DMS153 treated with DMSO at 0.1 percent for 48 hours (cell line): Measurements from ENCODE around the gene DCXR.

Experiments used
- DNase-seq: peaks from one replicate; lab custom pipeline; 2025; ENCODE audit not compliant: unreplicated experiment; lab: John Stamatoyannopoulos, UW

DCXR gene

DNA sequence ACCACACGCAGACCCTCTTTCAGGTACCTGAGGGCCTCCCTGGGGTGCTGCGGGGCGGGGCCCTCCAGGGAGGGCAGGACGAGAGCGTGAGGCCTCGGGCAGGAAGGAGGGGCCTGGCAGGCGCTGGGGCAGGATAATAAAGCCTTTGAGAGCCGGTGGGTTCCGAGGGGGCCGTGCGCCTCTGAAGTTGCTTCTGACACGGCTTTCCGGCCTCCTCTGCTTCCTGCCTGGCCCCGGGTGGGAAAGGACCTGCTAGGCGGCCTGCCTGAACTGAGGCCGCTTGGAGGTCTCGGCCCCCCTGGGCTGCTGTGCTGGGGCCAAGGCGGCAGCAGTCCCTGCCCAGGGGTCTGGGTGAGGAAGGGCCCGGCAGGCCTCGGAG lies 25.2 kb downstream of the DCXR start:
- no peak for DNase-seq

DNA sequence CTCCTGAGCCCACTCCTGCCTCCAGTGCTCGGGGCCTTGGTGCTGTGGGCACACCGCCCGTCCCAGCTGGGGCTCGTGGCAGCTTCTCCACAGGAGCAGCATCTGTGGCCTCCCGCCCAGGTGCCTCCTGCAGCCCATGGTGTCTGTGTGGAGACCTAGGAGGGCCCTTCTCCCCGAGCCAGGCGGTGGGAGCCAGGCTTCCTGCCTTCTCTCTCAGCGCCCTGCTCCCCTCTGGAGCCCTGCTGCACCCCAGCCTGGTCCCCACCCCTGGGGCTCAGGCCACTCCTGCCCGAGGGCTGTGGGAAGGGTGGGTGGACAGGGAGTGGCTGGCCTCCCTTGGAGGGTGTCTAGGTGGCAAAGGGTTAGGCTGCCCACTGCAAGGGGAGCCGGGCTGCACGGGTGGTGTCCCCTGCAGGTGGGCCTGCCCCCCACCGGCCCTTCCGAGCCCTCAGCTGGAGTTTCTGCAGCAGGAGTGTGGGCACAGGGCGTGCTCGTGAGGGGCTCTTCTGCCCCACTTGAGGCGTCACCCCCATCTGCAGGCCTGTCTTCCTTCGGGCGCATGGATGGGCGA lies 25.8 kb downstream of the DCXR start:
- DNase-seq = no peak

DNA sequence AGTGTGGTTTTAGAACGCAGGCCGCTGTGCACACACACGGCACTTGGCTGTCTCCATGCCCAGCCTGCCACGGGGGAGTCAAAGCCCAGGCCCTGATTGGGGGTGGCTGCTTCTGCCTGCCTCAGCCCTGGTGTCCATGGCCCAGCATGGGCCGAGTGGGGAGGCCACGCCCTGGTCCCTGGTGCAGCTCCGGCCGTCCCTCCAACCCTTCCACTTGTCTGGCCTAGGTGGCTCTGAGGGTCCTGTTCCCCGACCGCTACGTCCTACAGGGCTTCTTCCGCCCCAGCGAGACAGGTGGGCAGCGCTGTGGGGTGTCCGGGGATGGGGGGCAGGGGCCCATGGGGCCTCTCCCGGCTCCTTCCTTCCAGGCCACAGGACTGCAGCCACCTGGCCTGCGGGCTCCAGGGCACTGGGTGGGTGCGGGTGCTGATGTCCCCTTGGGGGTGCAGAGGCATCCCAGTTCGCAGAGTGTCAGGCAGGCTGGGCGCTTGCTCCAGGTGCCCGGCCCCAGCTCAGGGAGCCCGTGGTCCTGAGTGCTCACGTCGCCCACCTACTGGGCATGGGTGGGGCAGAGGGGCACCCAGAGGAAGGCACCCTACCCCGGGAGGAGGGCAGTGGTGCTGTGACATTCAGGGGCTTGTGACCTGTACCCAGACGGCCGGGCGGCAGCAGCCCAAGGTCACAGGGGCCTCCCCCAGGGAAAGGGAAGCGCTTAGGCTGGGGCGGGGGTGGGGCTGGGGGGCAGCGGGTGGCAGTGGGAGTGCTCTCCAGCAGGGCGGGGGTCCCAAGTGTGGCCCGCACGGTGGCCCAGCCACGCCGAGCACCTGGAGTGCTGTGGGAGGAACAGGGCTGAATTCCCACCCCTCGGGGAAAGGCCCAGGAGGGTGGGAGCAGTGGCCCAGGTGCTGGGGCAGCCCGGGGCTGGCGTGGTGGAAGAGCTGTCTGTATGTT lies 26.6 kb downstream of the DCXR start:
- DNase-seq = no peak

DNA sequence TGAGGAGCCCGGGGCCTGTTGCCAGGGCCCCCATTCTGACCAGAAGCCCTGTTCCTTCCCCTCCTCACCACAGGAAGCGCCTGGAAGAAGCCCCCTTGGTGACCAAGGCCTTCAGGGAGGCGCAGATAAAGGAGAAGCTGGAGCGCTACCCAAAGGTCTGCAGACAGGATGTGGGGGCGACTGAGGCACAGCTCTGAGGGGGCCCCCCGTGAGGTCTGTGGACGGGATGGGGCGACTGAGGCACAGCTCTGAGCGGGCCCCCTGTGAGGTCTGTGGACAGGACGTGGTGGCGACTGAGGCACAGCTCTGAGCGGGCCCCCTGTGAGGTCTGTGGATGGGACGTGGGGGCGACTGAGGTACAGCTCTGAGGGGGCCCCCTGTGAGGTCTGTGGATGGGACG lies 28.1 kb downstream of the DCXR start:
- no peak for DNase-seq

DNA sequence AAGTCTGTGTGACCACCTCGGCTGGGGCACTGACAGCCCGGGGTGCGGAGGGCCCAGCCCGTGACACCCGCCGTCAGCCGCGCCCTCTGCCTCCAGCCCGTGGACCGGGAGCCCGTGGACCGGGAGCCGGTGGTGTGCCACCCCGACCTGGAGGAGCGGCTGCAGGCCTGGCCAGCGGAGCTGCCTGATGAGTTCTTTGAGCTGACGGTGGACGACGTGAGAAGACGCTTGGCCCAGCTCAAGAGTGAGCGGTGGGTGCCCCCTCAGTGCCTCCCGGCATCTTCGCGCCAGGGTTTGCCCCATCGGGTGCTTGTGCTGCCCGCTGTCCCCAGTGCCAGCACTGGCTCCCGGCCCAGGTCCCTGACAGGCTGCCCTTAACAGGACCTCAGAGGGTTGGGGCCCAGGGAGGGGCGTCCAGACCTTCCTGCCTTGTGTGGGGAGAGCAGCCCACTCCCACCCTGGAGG lies 28.5 kb downstream of the DCXR start:
- no peak for DNase-seq

DNA sequence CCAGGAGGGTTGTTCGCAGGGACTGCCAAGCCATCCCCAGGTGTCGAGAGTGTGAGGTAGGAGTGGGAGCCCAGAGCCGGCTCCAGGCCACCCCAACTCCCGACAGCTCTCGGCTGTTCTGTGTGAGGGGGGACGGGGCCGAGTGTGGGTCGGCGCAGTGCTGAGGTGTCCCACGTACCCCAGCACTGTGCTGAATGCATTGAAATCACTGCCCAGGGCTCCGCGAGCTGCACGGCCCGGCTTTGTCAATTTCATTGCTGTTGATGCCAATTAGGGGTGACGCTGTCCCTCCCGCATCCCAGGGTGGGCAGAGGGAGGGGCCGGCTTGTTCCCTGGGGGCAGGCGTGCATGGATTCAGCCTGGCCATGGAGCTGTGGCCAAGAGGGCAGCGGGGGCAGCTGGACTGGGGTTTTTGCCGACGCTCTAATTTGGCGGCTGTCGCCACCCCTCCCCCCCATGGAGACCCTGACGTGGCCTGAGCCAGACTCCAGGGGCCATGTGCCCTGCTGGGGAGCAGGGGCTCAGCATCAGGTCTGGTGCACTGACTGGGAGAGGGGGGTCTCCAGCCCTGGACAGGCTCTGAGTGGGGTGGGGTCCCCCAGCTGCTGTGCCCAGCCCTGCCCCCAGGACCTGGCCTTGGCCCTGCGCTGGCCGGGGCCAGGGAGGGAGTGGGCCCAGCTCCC lies 29.1 kb downstream of the DCXR start:
- no peak for DNase-seq

DNA sequence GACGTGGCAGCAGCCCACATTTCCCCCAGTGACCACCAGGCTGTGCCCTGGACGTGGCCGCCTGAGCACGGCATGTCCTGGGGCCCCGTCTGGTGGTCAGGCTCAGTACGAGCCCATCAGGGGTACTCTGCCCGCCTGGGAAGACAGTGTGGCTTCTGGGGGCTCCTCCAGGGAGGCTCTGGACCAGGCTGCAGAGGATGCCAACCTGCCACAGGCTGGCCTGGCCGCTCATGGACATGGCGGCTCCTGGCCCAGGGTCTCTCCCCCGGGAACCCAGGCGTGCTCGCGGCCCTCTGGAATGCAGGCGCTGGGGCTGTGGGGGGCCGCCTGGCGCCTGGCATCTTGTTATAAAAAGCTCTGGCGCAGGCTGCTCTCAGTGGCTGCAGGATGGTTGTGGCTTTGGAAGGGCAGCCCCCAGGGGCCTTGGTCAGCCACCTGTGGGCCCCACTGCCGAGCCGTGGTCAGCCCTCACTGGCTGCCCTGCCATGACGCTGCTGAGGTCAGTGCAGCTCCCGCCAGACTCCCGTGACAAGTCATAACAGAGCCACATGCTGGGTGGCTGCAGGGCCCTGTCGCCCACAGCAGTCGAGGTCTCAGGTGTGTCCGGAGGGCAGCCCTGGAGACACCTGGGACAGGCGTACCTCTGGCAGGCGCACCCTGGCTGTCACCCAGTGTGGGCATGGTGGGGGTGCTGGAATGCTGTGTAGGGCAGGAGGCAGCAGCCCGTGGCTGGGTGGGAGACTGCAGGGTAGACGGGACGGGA lies 29.8 kb downstream of the DCXR start:
- DNase-seq = no peak

DNA sequence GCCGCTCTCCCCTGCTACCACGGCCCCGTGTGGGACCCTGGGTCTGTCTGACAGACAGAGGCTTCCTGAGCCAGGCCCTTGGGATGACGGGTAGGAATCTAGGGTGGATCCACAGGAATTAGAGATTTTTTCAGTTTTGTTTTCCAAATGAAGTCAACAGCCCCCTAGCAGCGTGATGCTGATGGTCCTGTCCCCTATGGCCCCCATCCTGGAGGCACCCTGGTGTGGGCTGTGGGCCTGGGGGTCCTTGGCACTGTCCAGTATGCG lies 30.3 kb downstream of the DCXR start:
- DNase-seq = no peak

DNA sequence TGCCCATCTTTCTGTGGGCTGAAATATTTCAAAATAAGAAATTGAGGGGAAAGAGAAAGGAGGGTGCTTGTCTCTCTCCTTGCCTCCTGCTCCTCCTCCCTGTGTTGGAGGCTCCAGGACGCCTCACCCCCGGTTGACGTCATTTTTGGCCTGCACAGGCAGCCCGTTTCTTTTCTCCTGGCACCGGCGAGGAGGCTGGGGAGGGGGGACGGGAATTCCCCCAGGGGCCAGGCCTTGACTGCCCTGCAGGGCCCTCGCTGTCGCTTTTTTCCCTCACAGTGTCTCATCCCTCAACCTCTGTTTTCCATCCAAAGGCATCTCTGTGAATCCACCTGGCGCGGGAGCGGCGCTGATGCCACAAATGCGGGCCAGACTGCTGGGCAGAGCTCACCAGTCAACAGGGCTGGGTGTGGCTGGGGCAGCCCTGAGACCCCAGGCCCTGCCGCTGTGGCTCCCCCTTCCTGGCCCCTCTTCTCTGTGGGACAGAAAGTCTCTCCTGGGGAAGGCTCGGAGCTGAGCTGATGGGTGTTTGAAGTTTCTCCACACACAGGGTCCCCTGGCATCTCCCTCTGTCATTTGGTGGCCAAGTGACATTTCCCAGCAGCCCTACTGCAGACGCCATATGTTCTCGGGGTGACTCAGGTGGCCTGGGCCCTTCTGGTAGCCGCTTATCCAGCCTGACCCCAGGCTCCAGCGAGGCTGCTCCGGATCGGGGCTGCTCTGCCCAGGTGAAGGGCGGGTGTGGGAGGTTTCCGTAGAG lies 30.8 kb downstream of the DCXR start:
- no peak for DNase-seq

DNA sequence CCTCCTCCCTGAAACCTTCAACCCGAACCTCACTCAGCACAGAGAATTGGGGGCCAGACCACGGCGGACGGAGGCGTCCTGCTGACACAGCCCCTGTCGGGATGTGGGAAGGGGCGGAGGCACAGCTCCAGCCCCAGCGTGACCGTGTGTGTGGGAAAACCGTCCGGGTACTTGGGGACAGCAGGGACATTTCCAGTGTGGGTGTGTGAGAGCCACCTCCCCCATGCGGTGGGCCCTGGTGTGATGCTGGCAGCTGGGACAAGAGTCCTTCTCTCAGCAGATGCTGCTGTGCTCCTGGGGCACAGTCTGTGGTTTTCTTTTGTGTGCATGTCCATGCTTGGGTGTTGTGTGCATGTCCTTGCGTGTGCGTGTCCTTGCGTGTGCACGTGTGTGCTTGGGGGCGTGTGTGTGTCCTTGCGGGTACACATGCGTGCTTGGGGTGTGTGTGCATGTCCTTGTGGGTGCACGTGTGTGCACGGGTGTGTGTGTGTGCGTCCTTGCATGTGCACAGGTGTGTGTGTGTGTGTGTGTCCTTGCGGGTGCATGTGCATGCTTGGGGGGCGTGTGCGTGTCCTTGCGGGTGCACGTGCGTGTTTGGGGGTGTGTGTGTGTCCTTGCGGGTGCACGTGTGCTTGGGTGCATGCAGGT lies 31.7 kb downstream of the DCXR start:
- no peak for DNase-seq

DNA sequence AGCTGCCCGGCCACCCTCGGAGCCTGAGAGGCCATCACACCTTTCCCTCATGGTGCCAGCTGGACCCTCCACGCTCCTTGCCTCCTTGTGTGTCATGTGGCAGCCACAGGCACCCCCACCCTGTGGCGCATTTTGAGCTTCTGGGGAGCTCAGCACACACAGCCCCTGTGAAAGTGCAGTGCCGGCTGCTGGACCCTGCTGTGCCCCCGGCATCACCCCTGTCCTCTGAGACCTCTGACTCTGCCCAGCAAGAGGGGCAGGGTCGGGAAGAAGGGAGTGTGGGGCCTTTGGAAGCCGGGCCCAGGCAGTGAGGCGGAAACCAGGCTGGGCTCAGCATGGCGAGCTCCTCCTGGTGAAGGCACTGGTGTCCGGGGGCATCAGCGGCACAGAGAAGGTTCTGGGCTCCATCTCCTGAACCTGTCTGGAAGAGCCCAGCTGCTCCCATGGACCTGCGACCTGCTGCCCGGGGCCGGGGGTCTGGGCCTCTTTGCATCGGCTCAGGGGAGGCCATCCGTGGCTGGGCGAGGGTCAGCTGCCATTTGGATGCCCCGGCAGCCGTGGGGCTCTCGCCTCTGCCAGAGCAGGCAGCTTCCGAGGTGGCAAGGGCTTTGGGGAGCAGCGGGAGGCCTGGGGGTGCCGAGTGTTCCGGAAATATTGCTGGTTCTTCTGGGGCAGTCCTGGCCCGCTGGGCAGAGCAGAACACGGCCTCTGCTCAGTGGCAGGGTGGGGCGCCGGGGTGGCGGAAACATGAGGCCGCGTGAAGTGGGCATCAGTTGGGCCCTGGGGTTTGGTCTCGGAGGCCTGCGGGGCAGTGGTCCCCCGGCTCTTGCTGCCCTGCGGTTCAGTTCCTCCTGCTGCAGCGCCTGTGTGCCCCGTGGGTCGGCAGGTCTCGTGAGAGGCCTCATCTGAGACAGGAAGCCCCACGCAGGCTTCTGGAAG lies 32.7 kb downstream of the DCXR start:
- DNase-seq = no peak

DNA sequence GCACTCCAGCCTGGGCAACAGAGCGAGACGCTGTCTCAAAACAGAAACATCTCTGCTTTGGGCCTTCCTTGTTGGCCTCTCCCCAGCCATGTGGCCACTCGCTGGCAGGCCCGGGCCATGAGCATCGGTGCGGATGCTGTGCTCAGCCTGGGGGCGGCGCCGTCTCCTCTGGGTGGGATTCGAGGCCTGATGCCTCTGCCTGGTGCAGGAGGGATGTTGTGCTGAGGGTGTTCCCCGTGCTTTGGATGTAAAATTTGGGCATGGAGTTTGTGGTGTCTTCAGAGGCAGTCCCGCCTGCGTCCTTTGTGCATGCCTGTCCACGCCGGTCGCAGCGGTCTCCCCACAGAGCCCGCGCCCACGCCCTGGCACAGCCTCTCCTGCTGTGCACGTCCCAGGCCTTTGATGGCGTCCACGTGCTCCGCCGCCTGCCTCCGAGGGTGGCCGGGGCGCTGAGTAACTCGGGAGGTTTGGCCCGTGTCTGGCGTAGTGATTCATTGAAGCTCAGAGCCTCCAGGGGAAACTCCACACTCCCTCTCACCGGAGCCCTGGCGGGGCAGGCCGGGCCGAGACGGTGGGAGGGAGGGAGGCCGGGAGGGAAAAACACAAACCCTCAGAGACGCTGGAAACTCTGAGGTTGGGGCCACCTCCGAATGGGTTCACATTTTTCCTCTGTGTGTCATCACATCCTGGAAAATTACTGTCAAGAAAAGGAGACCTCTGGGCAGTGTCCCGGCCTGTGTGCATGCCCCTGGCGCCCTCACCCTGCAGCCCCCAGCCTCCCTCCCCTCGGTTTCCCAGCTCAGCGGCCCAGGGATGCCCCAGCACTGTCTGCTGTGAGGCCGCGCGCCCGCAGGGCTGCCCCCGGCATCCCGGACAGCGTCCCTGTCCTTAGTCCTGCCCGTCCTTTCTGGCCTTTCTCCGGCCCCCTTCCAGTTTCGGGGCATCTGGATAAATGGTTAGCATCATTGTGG lies 33.8 kb downstream of the DCXR start:
- DNase-seq = no peak

DNA sequence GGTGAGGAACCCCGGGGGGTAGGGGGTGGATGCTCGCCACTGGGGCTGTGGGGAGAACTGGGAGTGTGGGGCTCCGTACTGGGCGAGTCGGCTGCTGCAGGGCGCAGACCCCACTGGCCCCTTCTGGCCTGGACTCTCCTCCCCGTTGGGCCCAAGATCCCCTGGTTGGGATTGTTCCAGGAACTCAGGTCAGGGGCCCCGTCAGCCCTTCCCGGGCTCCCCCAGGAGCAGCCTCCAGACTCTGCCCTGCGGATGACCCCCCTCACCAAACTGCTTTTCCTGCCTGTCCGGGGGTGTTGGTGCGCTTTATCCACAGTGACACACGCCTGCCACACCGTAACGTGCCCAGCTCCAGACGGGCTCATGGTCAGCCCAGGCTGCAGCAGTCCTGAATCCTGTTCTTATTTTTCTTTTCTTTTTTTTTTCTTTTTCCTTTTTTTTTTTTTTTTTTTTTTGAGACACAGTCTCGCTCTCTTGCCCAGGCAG lies 35.9 kb downstream of the DCXR start:
- no peak for DNase-seq

DNA sequence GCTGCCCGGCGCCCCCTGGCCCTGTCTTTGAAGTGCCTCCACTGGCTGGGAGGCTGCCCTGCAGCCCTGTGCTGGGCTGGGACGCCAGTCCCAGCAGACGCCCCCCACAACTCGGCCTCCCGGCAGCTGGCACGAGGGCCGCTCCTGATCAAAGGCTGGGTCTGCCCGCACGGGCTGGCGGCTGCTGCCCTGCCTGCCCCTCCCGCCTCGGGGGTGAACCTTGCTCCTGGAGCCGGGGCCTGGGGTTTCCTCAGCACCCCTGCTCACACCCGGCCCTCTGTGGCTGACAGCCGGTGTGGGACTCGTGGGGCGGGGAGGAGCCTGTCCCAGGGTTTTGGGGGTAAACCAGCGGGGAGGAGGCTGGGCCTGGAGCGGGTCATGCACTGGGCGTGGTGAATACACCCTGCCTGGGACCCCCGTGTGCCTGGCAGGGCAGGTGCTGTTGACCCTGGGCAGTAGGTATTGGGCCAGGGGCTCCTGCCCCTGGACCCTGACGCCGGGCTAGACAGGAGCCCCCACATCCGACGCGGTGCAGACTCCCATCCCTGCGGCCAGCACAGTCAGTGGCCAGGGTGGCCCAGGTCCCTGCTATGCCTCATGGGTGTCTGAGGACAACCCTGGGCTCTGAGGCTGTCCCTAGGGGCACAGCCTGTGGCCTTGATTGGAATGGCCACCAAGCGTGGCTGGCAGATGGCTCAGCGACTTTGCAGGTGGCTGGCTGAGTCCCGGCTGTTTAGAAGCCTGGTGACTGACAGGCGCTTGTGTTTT lies 36.5 kb downstream of the DCXR start:
- DNase-seq = no peak

DNA sequence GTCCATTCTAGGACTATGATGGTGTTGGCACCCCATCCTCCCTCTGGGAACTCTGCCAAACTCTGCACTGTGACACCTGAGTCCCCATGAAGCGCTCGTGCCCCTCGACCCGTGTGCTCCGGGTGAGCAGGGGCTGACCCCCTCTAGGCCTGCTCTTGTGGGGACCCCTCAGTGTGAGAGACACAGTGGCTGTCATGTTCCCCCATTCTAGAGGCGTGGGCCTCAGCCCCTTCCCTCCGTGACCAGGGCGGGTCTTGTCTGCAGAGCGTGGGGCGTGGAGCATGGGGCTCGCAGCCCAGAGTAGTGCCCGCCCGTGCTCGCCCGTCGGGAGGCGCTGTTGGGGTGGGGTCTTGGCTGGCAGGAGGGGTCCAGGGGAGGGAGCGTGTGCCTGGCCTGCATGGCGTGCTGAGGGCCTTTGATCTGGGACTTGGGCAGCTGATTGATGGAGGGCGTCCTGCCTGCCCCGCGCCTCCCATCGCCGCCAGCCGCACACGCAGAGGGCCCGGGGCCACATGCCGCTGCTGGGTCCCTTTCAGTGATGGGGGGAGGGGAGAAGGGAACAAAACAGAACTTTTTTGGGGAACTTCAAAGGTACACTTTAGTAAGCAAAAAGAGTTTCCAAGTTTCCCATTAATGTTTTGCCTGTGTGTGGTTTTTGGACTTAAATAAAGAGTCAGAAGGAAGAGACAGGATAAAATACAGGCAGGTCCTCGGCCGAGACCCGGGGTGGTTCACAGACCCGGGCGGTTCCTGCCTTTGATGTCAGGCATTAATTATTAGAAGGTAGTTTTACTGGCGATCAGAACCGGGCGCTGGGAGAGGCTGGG lies 37.3 kb downstream of the DCXR start:
- DNase-seq = no peak

DNA sequence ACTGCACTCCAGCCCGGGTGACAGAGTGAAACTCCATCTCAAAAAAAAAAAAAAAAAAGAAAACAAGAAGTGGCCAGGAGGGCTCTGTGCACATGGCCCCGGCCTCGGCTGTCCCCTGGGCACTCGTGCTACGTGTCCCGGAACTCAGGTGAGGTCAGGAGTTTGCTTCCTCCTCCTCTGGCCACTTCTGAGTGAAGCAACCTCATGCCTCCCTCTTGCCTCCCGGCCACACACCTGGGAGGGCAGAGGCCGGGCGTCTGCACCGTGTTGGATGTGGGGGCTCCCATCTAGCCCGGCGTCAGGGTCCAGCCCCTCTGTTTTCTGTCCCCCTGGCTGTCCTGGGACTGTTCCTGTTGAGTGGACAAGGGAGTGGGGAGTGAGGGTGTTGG lies 37.9 kb downstream of the DCXR start:
- no peak for DNase-seq
